GM12874 (cell line): ENCODE results near the gene SHLD1.

Experiments
- CTCF ChIP-seq: IDR thresholded peaks from 2 replicates; pipeline ENCODE4 v1.5.1; 2011; ENCODE audit warnings: low read depth, mild to moderate bottlenecking, control low read depth, low read length, moderate library complexity; ENCODE audit not compliant: insufficient read depth

SHLD1 gene

GRCh38 chr20:5831539-5832237, 81.5 kb downstream of the SHLD1 start:
- no peak for TF ChIP-seq CTCF

DNA sequence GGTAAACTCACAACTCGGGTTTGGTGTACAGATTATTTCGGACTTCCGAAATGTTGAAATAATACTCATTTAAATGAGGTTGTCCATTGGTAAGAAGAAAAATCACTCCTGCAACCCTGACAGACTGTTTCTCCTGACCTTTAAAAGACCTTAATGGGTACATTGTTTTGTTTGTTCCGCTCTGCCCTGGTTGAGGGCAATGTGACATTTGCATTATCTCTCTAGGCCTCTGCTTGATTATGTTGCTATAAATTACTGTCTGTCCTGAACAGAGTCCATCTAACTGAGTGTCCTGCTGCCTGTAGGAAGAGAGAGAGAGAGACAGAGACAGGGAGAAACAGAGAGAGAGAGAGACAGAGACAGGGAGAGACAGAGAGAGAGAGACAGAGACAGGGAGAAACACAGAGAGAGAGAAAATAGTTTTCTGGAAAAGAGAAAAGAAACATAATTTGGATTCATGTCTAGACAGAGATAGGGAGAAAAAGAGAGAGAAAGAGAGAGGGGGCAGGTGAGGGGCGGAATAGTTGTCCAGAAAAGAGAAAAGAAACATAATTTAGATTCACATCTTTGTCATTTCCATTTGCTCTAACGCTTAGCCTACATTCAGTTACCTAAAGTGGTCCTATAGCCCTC, 83.2 kb downstream of the SHLD1 start:
- no peak for TF ChIP-seq CTCF

GRCh38 chr20:5834436-5835005, 84.3 kb downstream of the SHLD1 start:
- TF ChIP-seq CTCF: no peak

- no peak for TF ChIP-seq CTCF
Observed at GRCh38 chr20:5835321-5835821, 85.2 kb downstream of the SHLD1 start.

DNA sequence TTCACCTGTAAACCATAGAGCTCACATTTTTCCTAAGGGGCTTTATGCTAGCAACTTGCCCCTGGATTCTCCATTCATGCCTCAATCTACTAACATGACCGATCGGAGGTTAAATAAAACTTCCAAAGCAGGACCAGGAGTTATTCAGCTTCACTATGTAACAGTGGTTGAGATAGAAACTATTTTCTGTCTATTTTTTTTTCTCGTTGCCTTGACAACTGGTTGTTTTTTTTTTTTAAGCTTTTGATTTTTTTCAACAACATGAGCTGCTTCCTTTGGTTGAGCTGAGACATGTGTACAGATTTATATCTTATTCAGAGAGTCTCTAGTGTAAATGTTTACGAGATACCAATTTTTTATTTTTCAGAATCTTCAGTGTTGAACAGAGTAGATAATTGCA, 85.7 kb downstream of the SHLD1 start:
- no peak for TF ChIP-seq CTCF

- no peak for TF ChIP-seq CTCF
Observed at GRCh38 chr20:5836569-5836968, 86.4 kb downstream of the SHLD1 start.

GRCh38 chr20:5840411-5841002, 90.3 kb downstream of the SHLD1 start:
- TF ChIP-seq CTCF: no peak
